ENCODE data around the gene HECW1. TPM values are rescaled to one million over a fixed set of nuclear protein-coding genes. Genes with fewer than 3 reads are reported as not detected.

The HECW1 gene
- total RNA-seq, 1 donor = 2.9 TPM

DNA sequence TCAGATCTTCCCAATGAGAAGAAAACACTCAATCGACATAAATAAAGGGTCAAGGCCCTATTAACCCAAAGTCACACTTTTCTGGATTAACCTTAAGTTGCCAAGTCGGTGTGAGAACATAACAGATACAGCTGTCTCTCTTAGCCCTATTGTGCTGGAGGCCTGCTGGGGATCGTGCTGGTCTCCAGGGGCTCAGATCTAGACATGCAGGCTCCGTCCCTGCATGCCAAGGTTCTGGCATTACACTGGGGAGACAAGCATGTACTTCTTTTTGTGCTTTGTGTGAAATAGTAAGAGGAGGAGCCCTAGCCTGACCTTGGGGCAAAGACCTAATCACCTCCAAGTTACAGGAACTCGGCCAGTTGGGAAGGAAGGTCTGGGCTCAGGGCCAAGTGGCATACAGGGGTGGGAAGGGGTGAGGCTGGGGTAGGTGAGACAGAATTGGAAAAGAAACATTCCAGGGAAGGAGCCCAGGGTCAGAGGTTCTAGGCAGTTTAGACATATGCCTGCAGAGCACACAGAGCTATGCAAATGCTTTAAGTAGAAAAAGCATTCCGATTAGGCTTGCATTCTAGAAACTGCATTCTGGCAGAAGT, 216.4 kb downstream of the HECW1 start:
- no peak for TF ChIP-seq CTCF (IDR thresholded peaks at IDR 0.05; ENCODE audit: extremely low read depth, low read depth, low read length)
- Histone ChIP-seq H3K4me3 (ENCODE audit: insufficient read depth, low read length) (no peak overlapping the region), H3K9me3 (ENCODE audit: low read depth, low read length) (no peaks in the 10 kb centered on the region), H3K27ac (ENCODE audit: low read depth, low read length) (no peak overlapping the region), H3K79me2 (ENCODE audit: insufficient read depth, low read length) (no peaks in the 10 kb centered on the region), H3K36me3 (ENCODE audit: insufficient read depth, low read length) (no peaks in the 10 kb centered on the region), H2AFZ (ENCODE audit: low read length) (no peak overlapping the region), H3K4me2 (ENCODE audit: insufficient read depth, low read length) (no peak overlapping the region), H4K20me1 (ENCODE audit: insufficient read depth, low read length) (no peaks in the 10 kb centered on the region), H3K27me3 (ENCODE audit: insufficient read depth, low read length) (no peaks in the 10 kb centered on the region), H3K4me1 (ENCODE audit: insufficient read depth, low read length) (no peaks in the 10 kb centered on the region)
- no peak for DNase-seq (ENCODE audit: insufficient read length, low spot score, missing footprints)

GRCh38 chr7:43332193-43332796, 219.8 kb downstream of the HECW1 start:
- Histone ChIP-seq H3K27ac (ENCODE audit: low read depth, low read length) (no peak overlapping the region), H3K4me2 (ENCODE audit: insufficient read depth, low read length) (no peak overlapping the region), H3K79me2 (ENCODE audit: insufficient read depth, low read length) (no peaks in the 10 kb centered on the region), H3K9me3 (ENCODE audit: low read depth, low read length) (no peaks in the 10 kb centered on the region), H3K4me1 (ENCODE audit: insufficient read depth, low read length) (no peaks in the 10 kb centered on the region), H3K4me3 (ENCODE audit: insufficient read depth, low read length) (no peak overlapping the region), H2AFZ (ENCODE audit: low read length) (no peak overlapping the region), H3K36me3 (ENCODE audit: insufficient read depth, low read length) (no peaks in the 10 kb centered on the region), H4K20me1 (ENCODE audit: insufficient read depth, low read length) (no peaks in the 10 kb centered on the region), H3K27me3 (ENCODE audit: insufficient read depth, low read length) (no peaks in the 10 kb centered on the region)
- no peak for DNase-seq (ENCODE audit: insufficient read length, low spot score, missing footprints)
- TF ChIP-seq CTCF (IDR thresholded peaks at IDR 0.05; ENCODE audit: extremely low read depth, low read depth, low read length) = no peak

GRCh38 chr7:43337191-43337590, 224.7 kb downstream of the HECW1 start:
- H3K79me2 ChIP-seq (ENCODE audit: insufficient read depth, low read length) = no peaks in the 10 kb centered on the region
- H3K9me3 ChIP-seq (ENCODE audit: low read depth, low read length) = no peaks in the 10 kb centered on the region
- DNase-seq (ENCODE audit: insufficient read length, low spot score, missing footprints) = no peak
- H2AFZ ChIP-seq (ENCODE audit: low read length) = no peak overlapping the region
- no peak overlapping the region for H3K4me2 ChIP-seq (ENCODE audit: insufficient read depth, low read length)
- no peak overlapping the region for H3K4me3 ChIP-seq (ENCODE audit: insufficient read depth, low read length)
- no peaks in the 10 kb centered on the region for H3K27me3 ChIP-seq (ENCODE audit: insufficient read depth, low read length)
- no peaks in the 10 kb centered on the region for H3K36me3 ChIP-seq (ENCODE audit: insufficient read depth, low read length)
- no peaks in the 10 kb centered on the region for H3K4me1 ChIP-seq (ENCODE audit: insufficient read depth, low read length)
- no peak overlapping the region for H3K27ac ChIP-seq (ENCODE audit: low read depth, low read length)
- H4K20me1 ChIP-seq (ENCODE audit: insufficient read depth, low read length) = no peaks in the 10 kb centered on the region
- TF ChIP-seq CTCF (IDR thresholded peaks at IDR 0.05; ENCODE audit: extremely low read depth, low read depth, low read length) = no peak

- DNase-seq (ENCODE audit: insufficient read length, low spot score, missing footprints) = no peak
- no peaks in the 10 kb centered on the region for H3K79me2 ChIP-seq (ENCODE audit: insufficient read depth, low read length)
- H3K27ac ChIP-seq (ENCODE audit: low read depth, low read length) = no peak overlapping the region
- H3K4me2 ChIP-seq (ENCODE audit: insufficient read depth, low read length) = no peak overlapping the region
- H3K9me3 ChIP-seq (ENCODE audit: low read depth, low read length) = no peaks in the 10 kb centered on the region
- no peak overlapping the region for H2AFZ ChIP-seq (ENCODE audit: low read length)
- H3K4me3 ChIP-seq (ENCODE audit: insufficient read depth, low read length) = no peak overlapping the region
- H3K27me3 ChIP-seq (ENCODE audit: insufficient read depth, low read length) = no peaks in the 10 kb centered on the region
- no peak for TF ChIP-seq CTCF (IDR thresholded peaks at IDR 0.05; ENCODE audit: extremely low read depth, low read depth, low read length)
- no peaks in the 10 kb centered on the region for H4K20me1 ChIP-seq (ENCODE audit: insufficient read depth, low read length)
- no peaks in the 10 kb centered on the region for H3K4me1 ChIP-seq (ENCODE audit: insufficient read depth, low read length)
- H3K36me3 ChIP-seq (ENCODE audit: insufficient read depth, low read length) = no peaks in the 10 kb centered on the region
Observed at GRCh38 chr7:43337811-43338210, 225.4 kb downstream of the HECW1 start.
